Measurements from ENCODE around the gene RBP3.

Gene RBP3

GRCh38 chr10:47303105-47303504, 45.1 kb upstream of the RBP3 start:
- DNase-seq (ENCODE audit: extremely low read depth, insufficient read length) = no peak
- Histone ChIP-seq H3K27me3 (replicated peaks; ENCODE audit: control insufficient read depth, insufficient read depth, low read length) (no peaks in the 10 kb centered on the region; the same call in 1 of the 2 replicates), H3K36me3 (ENCODE audit: control insufficient read depth, insufficient read depth, low read length) (no peaks in the 10 kb centered on the region), H3K4me3 (replicated peaks; ENCODE audit: low read depth, low read length) (no peak overlapping the region)
- TF ChIP-seq, protein P1, sequence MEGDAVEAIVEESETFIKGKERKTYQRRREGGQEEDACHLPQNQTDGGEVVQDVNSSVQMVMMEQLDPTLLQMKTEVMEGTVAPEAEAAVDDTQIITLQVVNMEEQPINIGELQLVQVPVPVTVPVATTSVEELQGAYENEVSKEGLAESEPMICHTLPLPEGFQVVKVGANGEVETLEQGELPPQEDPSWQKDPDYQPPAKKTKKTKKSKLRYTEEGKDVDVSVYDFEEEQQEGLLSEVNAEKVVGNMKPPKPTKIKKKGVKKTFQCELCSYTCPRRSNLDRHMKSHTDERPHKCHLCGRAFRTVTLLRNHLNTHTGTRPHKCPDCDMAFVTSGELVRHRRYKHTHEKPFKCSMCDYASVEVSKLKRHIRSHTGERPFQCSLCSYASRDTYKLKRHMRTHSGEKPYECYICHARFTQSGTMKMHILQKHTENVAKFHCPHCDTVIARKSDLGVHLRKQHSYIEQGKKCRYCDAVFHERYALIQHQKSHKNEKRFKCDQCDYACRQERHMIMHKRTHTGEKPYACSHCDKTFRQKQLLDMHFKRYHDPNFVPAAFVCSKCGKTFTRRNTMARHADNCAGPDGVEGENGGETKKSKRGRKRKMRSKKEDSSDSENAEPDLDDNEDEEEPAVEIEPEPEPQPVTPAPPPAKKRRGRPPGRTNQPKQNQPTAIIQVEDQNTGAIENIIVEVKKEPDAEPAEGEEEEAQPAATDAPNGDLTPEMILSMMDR (IDR thresholded peaks at IDR 0.05; ENCODE audit: insufficient read depth, low read length, poor library complexity, severe bottlenecking) = no peak

DNA sequence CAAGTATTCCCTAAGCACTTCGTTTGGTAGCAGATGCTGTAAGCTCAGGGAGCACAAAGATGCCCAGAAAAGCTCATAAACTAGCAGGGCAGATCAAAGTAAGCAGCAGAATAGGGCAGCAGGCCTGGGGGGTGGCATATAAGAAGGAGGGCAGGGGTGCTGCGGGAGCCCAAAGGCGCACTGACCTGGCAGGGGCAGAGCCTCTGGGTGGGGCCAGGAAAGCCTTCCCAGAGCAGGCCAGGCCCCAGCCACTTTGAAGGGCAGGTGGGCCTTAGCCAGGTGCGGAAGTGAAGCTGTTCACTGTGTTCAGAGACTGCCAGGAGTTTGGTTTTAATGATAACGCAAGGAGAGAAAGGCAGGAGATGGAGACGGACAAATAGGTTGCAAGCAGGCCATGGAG, 44.3 kb upstream of the RBP3 start:
- Histone ChIP-seq H3K36me3 (ENCODE audit: control insufficient read depth, insufficient read depth, low read length) (no peaks in the 10 kb centered on the region), H3K4me3 (replicated peaks; ENCODE audit: low read depth, low read length) (no peak overlapping the region), H3K27me3 (replicated peaks; ENCODE audit: control insufficient read depth, insufficient read depth, low read length) (no peaks in the 10 kb centered on the region; the same call in 1 of the 2 replicates)
- TF ChIP-seq, protein P1 (IDR thresholded peaks at IDR 0.05; ENCODE audit: insufficient read depth, low read length, poor library complexity, severe bottlenecking) = no peak
- DNase-seq (ENCODE audit: extremely low read depth, insufficient read length) = no peak

GRCh38 chr10:47305566-47305965, 42.6 kb upstream of the RBP3 start:
- TF ChIP-seq, protein P1 (IDR thresholded peaks at IDR 0.05; ENCODE audit: insufficient read depth, low read length, poor library complexity, severe bottlenecking) = no peak

DNA sequence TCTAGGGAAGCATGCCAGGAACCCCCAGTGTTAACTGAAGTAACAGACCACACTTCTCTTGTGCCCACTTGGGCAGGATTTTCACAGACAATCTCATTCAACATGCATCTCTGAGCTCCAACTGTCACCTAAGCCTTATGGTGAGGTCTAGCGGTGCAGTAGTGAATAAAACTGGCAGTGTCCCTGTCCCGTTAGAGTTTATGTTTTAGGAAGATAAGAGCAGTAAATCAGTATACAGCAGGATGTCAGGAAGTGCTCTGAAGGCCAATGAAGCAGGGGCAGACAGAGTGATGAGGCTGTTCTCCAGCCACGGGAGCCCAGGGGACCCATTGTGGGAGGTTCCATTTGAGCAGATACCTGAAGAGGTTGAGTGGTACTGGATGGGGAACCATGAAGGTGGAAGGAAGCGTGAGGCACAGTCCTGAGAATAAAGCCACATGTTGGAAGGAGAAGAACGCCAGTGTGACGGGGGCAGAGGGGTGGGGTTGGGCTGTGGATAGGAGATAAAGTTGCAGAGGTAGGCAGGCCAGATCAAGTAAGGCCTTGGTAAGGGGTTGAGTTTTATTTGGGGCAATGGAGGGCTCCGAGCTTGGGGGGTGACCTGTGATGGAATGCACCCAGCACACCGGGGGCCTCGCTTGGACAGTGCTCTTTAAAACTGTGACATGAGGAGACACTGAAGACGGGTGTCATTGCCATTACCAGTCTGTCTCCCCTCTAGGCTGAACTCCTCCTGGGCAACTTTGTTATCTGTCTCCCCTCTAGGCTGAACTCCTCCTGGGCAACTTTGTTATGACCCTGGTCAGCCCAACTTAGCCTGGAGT, 41.6 kb upstream of the RBP3 start:
- H3K4me3 ChIP-seq (replicated peaks; ENCODE audit: low read depth, low read length) = no peak overlapping the region
- no peak for DNase-seq (ENCODE audit: extremely low read depth, insufficient read length)
- TF ChIP-seq, protein P1 (IDR thresholded peaks at IDR 0.05; ENCODE audit: insufficient read depth, low read length, poor library complexity, severe bottlenecking) = no peak
- H3K36me3 ChIP-seq (ENCODE audit: control insufficient read depth, insufficient read depth, low read length) = no peaks in the 10 kb centered on the region
- no peaks in the 10 kb centered on the region; the same call in 1 of the 2 replicates for H3K27me3 ChIP-seq (replicated peaks; ENCODE audit: control insufficient read depth, insufficient read depth, low read length)

More at GRCh38 chr10:47305566-47305965, 42.6 kb upstream of the RBP3 start:
- Histone ChIP-seq H3K4me3 (replicated peaks; ENCODE audit: low read depth, low read length) (no peak overlapping the region), H3K36me3 (ENCODE audit: control insufficient read depth, insufficient read depth, low read length) (no peaks in the 10 kb centered on the region), H3K27me3 (replicated peaks; ENCODE audit: control insufficient read depth, insufficient read depth, low read length) (no peaks in the 10 kb centered on the region; the same call in 1 of the 2 replicates)
- no peak for DNase-seq (ENCODE audit: extremely low read depth, insufficient read length)

- TF ChIP-seq, protein P1 (IDR thresholded peaks at IDR 0.05; ENCODE audit: insufficient read depth, low read length, poor library complexity, severe bottlenecking) = no peak
- H3K4me3 ChIP-seq (replicated peaks; ENCODE audit: low read depth, low read length) = no peak overlapping the region
- H3K27me3 ChIP-seq (replicated peaks; ENCODE audit: control insufficient read depth, insufficient read depth, low read length) = no peaks in the 10 kb centered on the region; the same call in 1 of the 2 replicates
Observed at GRCh38 chr10:47307381-47307780, 40.8 kb upstream of the RBP3 start.

More at GRCh38 chr10:47307381-47307780, 40.8 kb upstream of the RBP3 start:
- DNase-seq (ENCODE audit: extremely low read depth, insufficient read length) = no peak
- no peaks in the 10 kb centered on the region for H3K36me3 ChIP-seq (ENCODE audit: control insufficient read depth, insufficient read depth, low read length)
